Measurements from ENCODE around the gene USP15.

- no peak for TF ChIP-seq CTCF (IDR thresholded peaks at IDR 0.05)
- no peak for TF ChIP-seq POLR2A (IDR thresholded peaks at IDR 0.05)
Observed at GRCh38 chr12:62282057-62282774, 22.0 kb downstream of the USP15 start.

All from Peyer's patch (tissue), 4 donors.